ENCODE results near the gene SOX9.

The SOX9 gene

GRCh38 chr17:72120642-72121163, at the start of gene SOX9:
Gene SOX9 (plus strand): TSS chr17:72121020. CDS start chr17:72121392, 372 bp downstream.
- DNase-seq, result no peak

GRCh38 chr17:72071330-72071729, 49.5 kb upstream of the SOX9 start:
- DNase-seq, result no peak

- DNase-seq, result no peak
Measured at GRCh38 chr17:72075995-72076677, 44.7 kb upstream of the SOX9 start.

- no peak for DNase-seq
Measured at GRCh38 chr17:72076678-72077030, 44.2 kb upstream of the SOX9 start.

GRCh38 chr17:72077326-72077960, 43.4 kb upstream of the SOX9 start:
- no peak for DNase-seq

- DNase-seq, result no peak
Measured at GRCh38 chr17:72079700-72080099, 41.1 kb upstream of the SOX9 start.

GRCh38 chr17:72087876-72088275, 32.9 kb upstream of the SOX9 start:
- no peak for DNase-seq

- no peak for DNase-seq
Measured at GRCh38 chr17:72089453-72089987, 31.3 kb upstream of the SOX9 start.

- no peak for DNase-seq
Measured at GRCh38 chr17:72090108-72090507, 30.7 kb upstream of the SOX9 start.

- no peak for DNase-seq
Measured at GRCh38 chr17:72092710-72093322, 28.0 kb upstream of the SOX9 start.

GRCh38 chr17:72093707-72094106, 27.1 kb upstream of the SOX9 start:
- DNase-seq, result no peak

GRCh38 chr17:72095316-72095715, 25.5 kb upstream of the SOX9 start:
- no peak for DNase-seq

GRCh38 chr17:72097144-72097543, 23.7 kb upstream of the SOX9 start:
- no peak for DNase-seq

GRCh38 chr17:72099919-72100318, 20.9 kb upstream of the SOX9 start:
- DNase-seq, result no peak

- DNase-seq, result no peak
Measured at GRCh38 chr17:72100470-72100869, 20.4 kb upstream of the SOX9 start.

- DNase-seq, result no peak
Measured at GRCh38 chr17:72101526-72101925, 19.3 kb upstream of the SOX9 start.

GRCh38 chr17:72102366-72102765, 18.5 kb upstream of the SOX9 start:
- DNase-seq, result no peak

- no peak for DNase-seq
Measured at GRCh38 chr17:72104164-72104862, 16.5 kb upstream of the SOX9 start.

GRCh38 chr17:72104863-72105234, 16.0 kb upstream of the SOX9 start:
- no peak for DNase-seq

- no peak for DNase-seq
Measured at GRCh38 chr17:72107100-72107499, 13.7 kb upstream of the SOX9 start.

- DNase-seq, result no peak
Measured at GRCh38 chr17:72110231-72110941, 10.4 kb upstream of the SOX9 start.

- no peak for DNase-seq
Measured at GRCh38 chr17:72110942-72111318, 9.9 kb upstream of the SOX9 start.

Measured in suppressor macrophage treated with lipopolysaccharide for 4 hours (primary cell).